ENCODE measurements around the gene HIPK2.

GRCh38 chr7:139674752-139675126 is 103.1 kb downstream of the HIPK2 start:
- TF ChIP-seq CTCF (conservative IDR thresholded peaks at IDR 0.05; ENCODE audit: low read length) = no peak
- no peak for TF ChIP-seq EZH2phosphoT487 (IDR thresholded peaks at IDR 0.05; ENCODE audit: borderline replicate concordance, low read depth, low read length)
